SK-N-SH (cell line): ENCODE results near the gene CHST1. TPM values are rescaled to one million over a fixed set of nuclear protein-coding genes. Genes with fewer than 3 reads are reported as not detected.

Experiments
- CTCF ChIA-PET: fragments of 300-600, 350-600 bp; formaldehyde crosslinking; extraction: SDS; loops from one replicate; lab custom pipeline; 2021; lab: Yijun Ruan, JAX
- POLR2A ChIA-PET: fragments of 350-600 bp; sonication (Branson Sonifier 250); formaldehyde crosslinking; extraction: SDS; loops from one replicate; lab custom pipeline; 2020; ENCODE audit warnings: antibody characterized with exemption, inconsistent platforms; lab: Yijun Ruan, JAX
- DNase-seq: peaks from one replicate; pipeline ENCODE4 v3.0.0; 2012
- H2AFZ ChIP-seq: fragments of 200-600 bp; sonication (generic); 2 replicates; pipeline ENCODE4 v1.8.1; 2016; ENCODE audit warnings: antibody characterized with exemption, mild to moderate bottlenecking, low read depth
- H3F3A ChIP-seq: fragments of 200-600 bp; sonication (generic); replicated peaks from 2 replicates; pipeline ENCODE3; 2016; ENCODE audit warnings: antibody characterized with exemption, mild to moderate bottlenecking; ENCODE audit not compliant: insufficient read depth
- H3K27ac ChIP-seq, 2 experiments: fragments of 200-500 bp in 1 of 2; fragments of 200-600 bp in 1 of 2; sonication (Bioruptor generic) in 1 of 2; sonication (generic), shearing (Covaris generic) in 1 of 2; 2 replicates each; pipeline versions ENCODE4 v1.5.1 to v1.6.1; 2014 to 2016; ENCODE audit warnings: low read depth in 2 of 2, inconsistent platforms in 1 of 2, low read length in 1 of 2, mild to moderate bottlenecking in 1 of 2, mixed read lengths in 1 of 2
- H3K27me3 ChIP-seq: fragments of 200-600 bp; sonication (generic), shearing (Covaris generic); 2 replicates; pipeline ENCODE4 v1.6.1; 2016; ENCODE audit warnings: mixed run types; ENCODE audit not compliant: insufficient read depth
- H3K36me3 ChIP-seq, 2 experiments: fragments of 200-500 bp in 1 of 2; fragments of 200-600 bp in 1 of 2; sonication (Bioruptor generic) in 1 of 2; sonication (generic) in 1 of 2; replicated peaks in 1 of 2; 2 replicates each; pipeline versions ENCODE3 to v1.5.1; 2014 to 2016; ENCODE audit warnings: low read length in 1 of 2, mild to moderate bottlenecking in 1 of 2; ENCODE audit not compliant: insufficient read depth in 2 of 2, control insufficient read depth in 1 of 2
- H3K4me1 ChIP-seq, 2 experiments: fragments of 200-500 bp in 1 of 2; fragments of 200-600 bp in 1 of 2; sonication (Bioruptor generic) in 1 of 2; sonication (generic), shearing (Covaris generic) in 1 of 2; 2 replicates each; pipeline versions ENCODE4 v1.5.1 to v1.6.1; 2014 to 2016; ENCODE audit warnings: low read depth in 1 of 2, low read length in 1 of 2, mixed run types in 1 of 2; ENCODE audit not compliant: insufficient read depth in 2 of 2, control insufficient read depth in 1 of 2
- H3K4me2 ChIP-seq: fragments of 200-600 bp; sonication (generic), shearing (Covaris generic); 2 replicates; pipeline ENCODE4 v1.6.1; 2017; ENCODE audit warnings: mixed run types
- H3K4me3 ChIP-seq, 2 experiments: fragments of 200-500 bp in 1 of 2; fragments of 200-600 bp in 1 of 2; sonication (Bioruptor generic) in 1 of 2; sonication (generic), shearing (Covaris generic) in 1 of 2; 2 replicates each; pipeline versions ENCODE4 v1.5.1 to v1.8.1; 2014 to 2016; ENCODE audit warnings: low read depth in 2 of 2, inconsistent platforms in 1 of 2, low read length in 1 of 2, mild to moderate bottlenecking in 1 of 2, mixed read lengths in 1 of 2, moderate library complexity in 1 of 2
- H3K79me2 ChIP-seq: fragments of 200-600 bp; sonication (generic); 2 replicates; pipeline ENCODE4 v1.8.1; 2017; ENCODE audit warnings: mild to moderate bottlenecking; ENCODE audit not compliant: insufficient read depth
- H3K9ac ChIP-seq: fragments of 200-600 bp; sonication (generic); 2 replicates; pipeline ENCODE4 v1.6.1; 2017; ENCODE audit warnings: mixed run types
- H3K9me2 ChIP-seq: fragments of 200-600 bp; sonication (generic); 2 replicates; pipeline ENCODE4 v1.6.1; 2017; ENCODE audit warnings: mixed run types
- H3K9me3 ChIP-seq: fragments of 200-600 bp; sonication (generic); 2 replicates; pipeline ENCODE4 v1.6.1; 2017; ENCODE audit warnings: mixed run types, mild to moderate bottlenecking, moderate library complexity
- H4K20me1 ChIP-seq: fragments of 200-600 bp; sonication (generic); 2 replicates; pipeline ENCODE4 v1.6.1; 2017; ENCODE audit warnings: mild to moderate bottlenecking, mixed run types; ENCODE audit not compliant: insufficient read depth
- FOSL2 ChIP-seq: IDR thresholded peaks from 2 replicates; pipeline ENCODE4 v1.4.0; 2012; ENCODE audit warnings: low read depth, mild to moderate bottlenecking, moderate library complexity, borderline replicate concordance
- GABPA ChIP-seq: IDR thresholded peaks from 2 replicates; pipeline ENCODE4 v1.4.0; 2012; ENCODE audit warnings: low read depth, mild to moderate bottlenecking
- MEF2A ChIP-seq: IDR thresholded peaks from 2 replicates; pipeline ENCODE4 v1.4.0; 2012; ENCODE audit warnings: low read depth, borderline replicate concordance
- MXI1 ChIP-seq: IDR thresholded peaks from 2 replicates; pipeline ENCODE4 v1.6.1; 2012; ENCODE audit warnings: mild to moderate bottlenecking, low read depth, low read length, improper control_type of control experiment
- NFIC ChIP-seq: IDR thresholded peaks from 2 replicates; pipeline ENCODE4 v1.4.0; 2012; ENCODE audit warnings: borderline replicate concordance
- PBX3 ChIP-seq: IDR thresholded peaks from 2 replicates; pipeline ENCODE4; 2012
- TCF12 ChIP-seq: IDR thresholded peaks from 2 replicates; pipeline ENCODE4 v1.4.0; 2012
- TEAD4 ChIP-seq: IDR thresholded peaks from 2 replicates; pipeline ENCODE4 v1.4.0; 2012; ENCODE audit warnings: mild to moderate bottlenecking, borderline replicate concordance; ENCODE audit not compliant: insufficient read depth
- USF1 ChIP-seq: IDR thresholded peaks from 2 replicates; pipeline ENCODE4 v1.4.0; 2012; ENCODE audit warnings: low read depth, borderline replicate concordance
- YY1 ChIP-seq: IDR thresholded peaks from 2 replicates; pipeline ENCODE4 v1.4.0; 2012; ENCODE audit warnings: low read depth, mild to moderate bottlenecking
- WGBS: methylation state at CpG from one replicate; pipeline ENCODE4 v1.1.6; 2017; ENCODE audit warnings: low lambda C conversion rate; 5-methylcytosine and 5-hydroxymethylcytosine counted together
- polyA plus RNA-seq, 3 experiments: library from polyadenylated mRNA; depleted of rRNA; stranded (reverse); fragments of >200 nt; gene quantifications; 2 replicates each; pipeline ENCODE4 v1.2.3, GENCODE V29; 2012

CHST1 gene
- polyA plus RNA-seq, 1 of the 3 experiments (the other 2 are of a cell fraction): 4.9 TPM

GRCh38 chr11:45663486-45664375 is 1.7 kb downstream of the CHST1 start:
- Histone ChIP-seq H3K27ac (peak overlapping the region in 1 of 2 experiments; percentile 83; a peak in 2 of 4 replicates), H2AFZ (0 out of 2 replicates have a peak overlapping the region, but pooled peaks have one; percentile 11), H3K9me2 (no peaks in the 10 kb centered on the region), H3K9ac (peak overlapping the region; percentile 67), H3K36me3 (no peaks in the 10 kb centered on the region), H3F3A (peaks cover 5% of the 10 kb centered on the region), H3K27me3 (peaks cover 8% of the 10 kb centered on the region), H3K4me2 (peak overlapping the region; percentile 94), H3K4me3 (peak overlapping the region; percentile 63 to 71; a peak in 3 of 4 replicates), H3K9me3 (no peaks in the 10 kb centered on the region), H3K4me1 (peaks cover 55 to 59% of the 10 kb centered on the region in 2 experiments; a peak in 3 of 4 replicates), H3K79me2 (no peaks in the 10 kb centered on the region), H4K20me1 (no peaks in the 10 kb centered on the region)
- CTCF ChIA-PET: interaction anchor here (1.3 to 15.3 kb wide), 6 partner anchors 9 to 332 kb away, joined by 5 to 302 read pairs (median 27); no protein-coding TSS in a partner anchor
- TF ChIP-seq GABPA: no peak
- TF ChIP-seq FOSL2: peak; percentile 41; the same call in 1 of the 2 replicates
- POLR2A ChIA-PET: interaction anchor here (0.6 kb wide), 1 partner anchor 140 kb away, joined by 3 read pairs; no protein-coding TSS in a partner anchor
- WGBS: 60% methylated on average over 6 of the region's 13 CpGs
- DNase-seq: no peak

GRCh38 chr11:45662665-45663485 is 2.5 kb downstream of the CHST1 start:
- CTCF ChIA-PET: interaction anchor here (1.0 to 15.3 kb wide), 5 partner anchors 8 to 331 kb away, joined by 3 to 302 read pairs (median 46); no protein-coding TSS in a partner anchor
- no peaks in the 10 kb centered on the region for H4K20me1 ChIP-seq
- H3K27ac ChIP-seq: peak overlapping the region in 1 of 2 experiments; percentile 83; a peak in 2 of 4 replicates
- WGBS: 21% methylated on average over 11 of the region's 14 CpGs
- peak overlapping the region in 1 of 2 experiments; percentile 71; a peak in 3 of 4 replicates for H3K4me3 ChIP-seq
- H3K4me1 ChIP-seq: peaks cover 59 to 62% of the 10 kb centered on the region in 2 experiments; a peak in 3 of 4 replicates
- DNase-seq: peak; percentile 47
- H3K79me2 ChIP-seq: no peaks in the 10 kb centered on the region
- H3K27me3 ChIP-seq: peaks cover 8% of the 10 kb centered on the region; the same call in 1 of the 2 replicates
- peak overlapping the region; percentile 80 for H2AFZ ChIP-seq
- peaks cover 5% of the 10 kb centered on the region for H3F3A ChIP-seq
- H3K4me2 ChIP-seq: peak overlapping the region; percentile 94
- no peaks in the 10 kb centered on the region for H3K9me3 ChIP-seq
- no peaks in the 10 kb centered on the region for H3K36me3 ChIP-seq
- TF ChIP-seq USF1 (no peak), MEF2A (no peak), TEAD4 (no peak), NFIC (peak; percentile 51; the same call in 1 of the 2 replicates), TCF12 (peak; percentile 20; the same call in 1 of the 2 replicates), FOSL2 (peak; percentile 39; the same call in 1 of the 2 replicates), MXI1 (no peak), PBX3 (no peak), YY1 (no peak)
- POLR2A ChIA-PET: no interaction called here
- no peaks in the 10 kb centered on the region for H3K9me2 ChIP-seq
- peak overlapping the region; percentile 67 for H3K9ac ChIP-seq
